LoVo (cell line): ENCODE results near the gene ALKBH6.
A peak's percentile ranks its signal among the peaks of the same experiment; 100 is the strongest.

ENCODE experiments used
- DNase-seq: peaks from one replicate; pipeline ENCODE4 v3.0.0-alpha.2; 2016; ENCODE audit warnings: low spot score

The ALKBH6 gene

GRCh38 chr19:36030264-36031148 lies 16.5 kb upstream of the ALKBH6 start:
- DNase-seq: no peak

DNA sequence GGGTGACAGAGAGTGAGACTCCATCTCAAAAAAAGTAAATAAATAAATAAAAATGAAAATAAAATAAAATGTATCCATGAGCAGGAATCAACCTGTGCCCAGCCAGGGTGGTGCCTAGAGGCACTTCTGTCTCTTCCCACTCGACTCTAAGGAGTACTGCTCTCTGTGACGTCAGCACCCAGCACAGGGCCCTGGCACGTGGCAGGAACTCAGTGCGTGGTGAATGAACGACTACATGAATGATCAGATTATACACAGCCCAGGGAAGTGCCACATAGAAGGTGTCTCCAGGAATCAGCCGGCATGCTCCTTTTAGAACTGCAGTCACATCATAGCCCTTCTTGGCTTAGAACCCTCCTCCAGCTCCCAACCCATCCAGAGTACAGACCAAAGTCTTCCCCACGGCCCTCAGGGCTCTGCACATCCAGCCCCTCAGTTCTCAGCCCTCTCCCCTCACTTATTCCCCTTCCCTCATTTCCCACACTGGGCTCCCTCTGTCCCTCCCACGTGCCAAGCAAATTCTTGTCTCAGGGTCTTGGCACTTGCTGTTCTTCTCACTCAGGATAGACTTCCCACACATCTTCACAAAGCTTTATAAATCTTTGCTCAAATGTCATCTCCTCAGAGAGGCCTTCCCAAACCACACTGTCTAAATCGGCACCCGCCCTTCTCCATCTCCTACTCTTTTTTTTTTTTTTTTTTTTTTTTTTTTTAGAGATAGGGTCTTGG lies 14.5 kb upstream of the ALKBH6 start:
- no peak for DNase-seq

GRCh38 chr19:36027696-36028095 lies 13.7 kb upstream of the ALKBH6 start:
- no peak for DNase-seq

DNA sequence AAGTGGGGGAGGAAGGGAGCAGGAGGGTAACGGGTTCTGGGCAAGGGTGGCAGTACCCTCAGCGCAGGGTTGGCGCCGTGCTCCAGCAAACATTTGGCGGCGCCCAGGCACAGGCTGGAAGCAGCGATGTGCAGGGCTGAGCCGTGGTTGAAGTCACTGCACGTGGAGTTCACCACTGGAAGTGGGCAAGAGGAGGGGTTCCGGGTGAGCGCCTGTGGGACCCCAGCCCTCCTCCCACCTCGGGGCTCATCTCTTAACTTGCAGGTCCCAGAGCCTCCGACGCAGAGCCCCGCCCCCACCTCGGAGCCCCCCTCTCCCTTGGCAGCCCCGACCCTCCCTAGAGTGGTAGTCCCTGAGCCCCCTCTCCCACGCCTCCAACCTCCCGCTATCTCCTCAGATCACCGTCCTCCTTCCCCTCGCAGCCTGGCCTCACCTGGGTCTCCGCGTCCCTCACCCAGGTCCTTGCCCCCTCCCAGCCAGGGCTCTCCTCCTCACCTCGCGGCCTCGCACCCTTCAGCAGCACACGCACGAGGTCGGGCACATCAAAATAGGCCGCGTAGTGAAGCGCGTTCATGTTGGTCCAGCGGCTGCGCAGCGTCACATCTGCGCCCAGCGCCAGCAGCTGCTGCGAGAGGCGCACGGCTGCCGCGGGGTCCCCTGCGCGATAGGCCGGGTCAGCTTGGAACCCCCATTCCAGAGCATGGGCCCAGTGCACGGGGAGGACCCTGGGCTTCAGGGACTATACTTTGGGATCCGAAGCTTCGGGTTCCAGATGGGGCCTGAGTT lies 12.3 kb upstream of the ALKBH6 start:
- DNase-seq: no peak

- DNase-seq: no peak
Observed at GRCh38 chr19:36025541-36025940, 11.5 kb upstream of the ALKBH6 start.

- DNase-seq: no peak
Observed at GRCh38 chr19:36023432-36023831, 9.4 kb upstream of the ALKBH6 start.

DNA sequence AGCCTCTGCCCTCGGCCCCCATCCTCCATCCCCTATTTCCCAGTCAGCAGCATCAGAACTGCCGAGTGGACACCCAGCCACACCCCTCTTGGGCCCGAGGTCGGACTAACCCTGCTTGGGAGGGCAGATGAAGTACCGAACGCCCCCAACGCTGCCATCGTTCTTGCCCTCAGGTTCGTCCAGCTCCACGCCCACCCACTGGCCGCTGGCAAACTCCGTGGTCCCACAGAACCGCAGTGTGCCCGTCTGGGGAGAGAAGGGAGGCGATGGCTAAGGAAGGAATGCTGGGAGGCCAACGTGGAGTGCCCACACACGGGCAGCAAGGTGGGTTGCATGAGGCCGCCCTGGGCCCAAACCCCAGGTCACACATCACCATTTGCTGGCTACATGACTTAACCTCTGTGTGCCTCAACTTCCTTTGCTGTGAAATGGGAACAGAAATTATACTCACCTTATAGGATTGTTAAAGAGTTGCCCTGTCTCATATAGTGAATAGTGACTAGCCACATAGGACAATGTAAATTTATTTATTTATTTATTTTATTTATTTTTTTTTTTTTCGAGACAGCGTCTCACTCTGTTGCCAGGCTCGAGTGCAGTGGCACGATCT lies 5.2 kb upstream of the ALKBH6 start:
- no peak for DNase-seq

GRCh38 chr19:36013280-36014011 lies 567 bp downstream of the ALKBH6 start:
- no peak for DNase-seq

DNA sequence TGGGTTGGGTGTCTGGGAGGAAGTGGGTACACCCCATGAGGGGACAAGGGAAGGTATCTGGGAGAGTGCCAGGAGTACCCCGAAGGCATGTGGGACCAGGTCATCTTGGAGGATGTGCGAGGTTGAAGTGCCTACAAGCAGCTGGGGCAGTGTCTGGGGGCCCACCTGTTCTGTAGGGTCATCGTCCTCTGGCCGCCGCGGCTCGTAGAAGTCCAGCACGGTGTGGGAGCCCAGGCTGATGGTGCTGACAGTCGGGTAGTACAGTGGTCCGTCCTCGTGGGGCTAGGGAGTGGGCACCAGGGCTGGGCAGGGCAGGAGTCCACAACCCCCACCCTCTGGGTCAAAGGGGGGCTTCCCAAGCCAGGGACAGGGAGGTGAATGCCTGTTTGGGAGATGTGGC lies 3.6 kb downstream of the ALKBH6 start:
- DNase-seq: no peak

GRCh38 chr19:36009633-36010379 lies 4.2 kb downstream of the ALKBH6 start:
- DNase-seq: no peak

GRCh38 chr19:36009220-36009619 lies 4.8 kb downstream of the ALKBH6 start:
- no peak for DNase-seq

DNA sequence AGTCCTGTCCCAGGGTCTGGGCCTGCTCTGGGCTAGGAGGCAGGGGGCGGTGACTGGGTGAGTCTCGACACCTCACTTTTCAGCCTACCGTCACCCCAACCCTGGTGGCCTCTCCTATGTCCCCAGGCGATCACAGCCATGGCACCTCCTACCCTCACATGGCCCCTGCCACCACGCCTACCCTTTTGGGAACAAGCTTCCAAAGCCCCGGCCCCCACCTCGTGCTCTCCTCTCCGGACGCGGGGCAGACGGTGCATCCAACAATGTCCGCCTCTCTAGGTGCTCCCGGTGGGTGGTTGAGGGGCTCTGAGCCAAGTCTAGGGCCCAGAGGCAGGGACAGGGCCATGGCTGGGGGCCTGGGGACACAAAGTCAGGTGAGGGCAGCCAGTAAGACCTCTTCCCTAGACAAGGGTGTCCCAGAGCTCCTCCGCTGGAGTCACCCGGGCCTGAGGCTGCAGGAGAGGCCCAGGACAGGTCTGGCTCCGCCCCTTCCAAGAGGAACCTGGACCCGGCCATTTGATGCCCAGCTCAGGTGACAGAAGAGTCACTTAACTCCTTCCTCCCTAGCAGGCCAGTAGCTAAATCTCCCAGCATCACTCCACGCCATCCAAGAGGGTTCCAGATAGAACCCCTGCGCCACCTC lies 5.6 kb downstream of the ALKBH6 start, which contains the start of gene SYNE4:
SYNE4 (minus strand) TSS at position 478 of the 643 bp plus-strand sequence; CDS start at position 346, 132 bp downstream.
- DNase-seq: no peak

DNA sequence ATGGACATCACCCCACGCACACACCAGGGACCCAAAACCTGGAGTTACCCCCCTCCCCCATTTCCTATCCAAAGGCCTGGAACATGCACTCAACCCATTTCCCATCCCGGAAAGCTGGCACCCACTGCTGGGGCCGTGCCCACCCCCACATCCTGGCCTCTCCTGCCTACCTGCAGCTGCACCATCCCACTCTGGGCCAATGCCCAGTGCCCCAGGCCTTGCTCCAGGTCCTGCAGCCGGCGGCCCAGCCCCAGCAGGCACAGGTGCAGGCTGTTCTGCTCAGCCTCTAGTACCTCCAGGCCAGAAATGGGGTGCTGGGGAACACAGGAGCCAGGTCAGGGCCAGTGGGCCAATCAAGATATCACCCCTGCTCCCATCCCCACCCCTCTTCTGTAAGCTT lies 7.1 kb downstream of the ALKBH6 start:
- no peak for DNase-seq

GRCh38 chr19:36003284-36003683 lies 10.7 kb downstream of the ALKBH6 start:
- no peak for DNase-seq

- no peak for DNase-seq
Observed at GRCh38 chr19:36001605-36002004, 12.4 kb downstream of the ALKBH6 start.

DNA sequence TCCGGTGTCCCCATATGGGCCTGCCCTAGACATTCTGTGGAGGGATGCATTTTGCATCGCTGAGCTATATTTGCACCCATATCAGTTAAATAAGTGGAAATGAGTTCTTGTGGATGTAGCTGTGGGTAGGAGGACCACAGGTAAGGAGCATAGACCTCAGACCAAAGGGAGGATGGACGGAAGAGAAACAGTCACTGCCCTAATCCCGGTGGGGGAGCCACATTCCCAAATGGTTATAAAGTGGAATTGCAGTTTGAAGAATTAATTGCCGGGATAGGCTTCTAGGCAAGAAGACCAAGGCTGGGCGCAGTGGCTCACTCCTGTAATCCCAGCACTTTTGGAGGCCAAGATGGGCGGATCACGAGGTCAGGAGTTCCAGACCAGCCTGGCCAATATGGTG lies 17.2 kb downstream of the ALKBH6 start:
- DNase-seq: no peak

DNA sequence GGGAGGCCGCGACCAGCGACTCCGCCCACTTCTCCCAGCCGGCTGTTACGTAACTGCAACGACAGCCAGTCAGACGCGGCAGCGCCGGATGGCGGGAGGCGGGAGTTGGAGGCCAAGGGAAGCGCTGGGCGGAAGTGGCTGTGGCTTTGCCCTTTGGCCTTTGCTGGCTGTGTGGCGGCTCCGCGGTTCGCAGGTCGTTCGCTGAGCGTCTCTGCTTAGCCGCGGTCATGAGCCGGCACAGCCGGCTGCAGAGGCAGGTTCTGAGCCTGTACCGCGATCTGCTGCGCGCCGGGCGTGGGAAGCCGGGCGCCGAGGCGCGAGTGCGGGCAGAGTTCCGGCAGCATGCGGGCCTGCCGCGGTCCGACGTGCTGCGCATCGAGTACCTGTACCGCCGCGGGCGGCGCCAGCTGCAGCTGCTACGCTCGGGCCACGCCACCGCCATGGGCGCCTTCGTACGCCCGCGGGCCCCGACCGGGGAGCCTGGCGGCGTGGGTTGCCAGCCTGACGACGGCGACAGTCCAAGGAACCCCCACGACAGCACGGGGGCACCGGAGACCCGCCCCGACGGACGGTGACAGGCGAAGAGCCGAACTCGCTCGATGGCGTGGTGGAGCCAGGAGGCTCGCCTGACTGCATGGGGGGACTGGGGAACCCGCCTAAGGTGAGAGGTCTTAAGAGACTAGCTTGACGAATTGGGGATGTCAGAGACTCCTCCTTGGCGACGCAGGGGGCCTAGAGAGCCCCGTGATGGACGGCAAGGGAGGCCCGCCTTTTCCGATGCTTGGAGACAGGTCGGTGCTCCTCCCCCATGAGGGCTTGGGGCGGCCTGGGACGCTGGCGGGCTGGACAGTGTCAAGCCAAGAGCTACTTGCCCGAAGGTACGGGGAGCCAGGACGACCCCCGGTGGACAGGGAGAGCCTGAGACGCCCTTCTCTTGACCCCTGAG lies 18.7 kb downstream of the ALKBH6 start, which contains the start of gene SDHAF1:
SDHAF1 (plus strand) TSS at position 141 of the 946 bp plus-strand sequence; CDS start at position 228, 87 bp downstream.
- peak; percentile 96 for DNase-seq

- no peak for DNase-seq
Observed at GRCh38 chr19:35993923-35994598, 20.0 kb downstream of the ALKBH6 start.
